GM19099 (cell line): ENCODE measurements around the gene PKP4.

Source experiments
- POLR2A ChIP-seq: IDR thresholded peaks from 3 replicates; pipeline ENCODE4 v1.6.1; 2011; ENCODE audit warnings: low read depth; ENCODE audit not compliant: insufficient read length; ENCODE audit errors: extremely low read depth

PKP4 gene

DNA sequence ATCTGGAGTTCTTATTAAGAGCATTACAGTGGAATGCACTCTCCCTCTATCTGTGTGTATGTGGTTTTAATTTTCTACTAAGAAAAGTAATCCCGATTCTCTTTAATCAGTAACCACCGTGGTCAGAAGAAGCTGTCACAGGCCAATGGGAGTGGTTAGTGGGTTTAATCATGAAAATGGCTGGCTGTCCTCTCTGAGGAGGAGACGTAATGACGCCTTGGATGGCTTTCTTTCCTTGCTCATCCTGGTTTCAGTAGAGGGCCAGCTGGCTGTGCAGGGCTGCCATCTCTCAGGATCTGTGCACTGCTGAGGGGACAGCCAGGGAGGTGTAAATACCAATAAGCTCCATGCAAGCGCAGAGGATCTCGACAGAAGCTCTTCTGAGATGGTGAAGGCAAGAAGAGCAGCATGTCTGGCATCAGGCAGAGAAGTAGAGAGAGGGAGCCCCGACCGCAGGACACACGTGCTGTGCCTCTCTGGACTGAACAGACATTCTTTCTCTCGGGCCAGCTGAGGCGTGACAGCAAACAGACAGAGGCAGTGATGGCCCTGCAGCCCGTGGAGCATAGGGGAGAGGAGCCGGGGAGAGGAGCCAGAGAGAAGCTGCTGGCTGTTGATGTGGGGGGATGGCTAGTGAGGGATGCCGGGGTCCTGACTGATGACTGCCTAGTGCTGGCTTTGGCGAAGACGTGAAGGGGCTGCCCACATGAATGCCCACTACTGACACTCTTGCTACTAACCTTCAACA lies 273.3 kb downstream of the PKP4 start:
- TF ChIP-seq POLR2A, result no peak

DNA sequence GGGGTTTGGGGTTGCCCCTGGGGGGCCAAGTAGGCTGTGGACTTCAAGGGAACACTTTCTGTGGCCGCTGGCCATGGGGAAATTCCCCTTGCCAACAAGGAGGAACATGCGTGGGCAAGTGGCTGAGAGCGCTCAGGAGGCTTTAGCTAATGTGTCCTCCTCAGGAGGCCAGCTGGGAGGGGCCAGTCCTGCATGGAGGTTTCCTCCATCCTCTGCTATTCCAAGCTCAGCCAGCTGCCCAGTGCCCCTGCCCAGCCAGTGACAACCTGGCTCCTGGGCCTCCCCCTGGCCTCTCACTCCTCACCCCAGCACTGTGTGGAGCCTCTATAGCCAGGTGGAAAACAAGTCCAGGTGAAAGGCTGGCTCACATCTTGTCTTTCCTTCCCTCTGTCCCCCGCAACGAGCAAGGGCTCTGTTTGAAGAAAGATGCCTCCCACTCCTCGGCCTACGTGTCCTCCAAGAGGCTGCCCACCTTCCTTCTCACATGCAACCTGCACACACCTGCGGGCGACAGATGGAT lies 273.9 kb downstream of the PKP4 start:
- TF ChIP-seq POLR2A, result no peak

DNA sequence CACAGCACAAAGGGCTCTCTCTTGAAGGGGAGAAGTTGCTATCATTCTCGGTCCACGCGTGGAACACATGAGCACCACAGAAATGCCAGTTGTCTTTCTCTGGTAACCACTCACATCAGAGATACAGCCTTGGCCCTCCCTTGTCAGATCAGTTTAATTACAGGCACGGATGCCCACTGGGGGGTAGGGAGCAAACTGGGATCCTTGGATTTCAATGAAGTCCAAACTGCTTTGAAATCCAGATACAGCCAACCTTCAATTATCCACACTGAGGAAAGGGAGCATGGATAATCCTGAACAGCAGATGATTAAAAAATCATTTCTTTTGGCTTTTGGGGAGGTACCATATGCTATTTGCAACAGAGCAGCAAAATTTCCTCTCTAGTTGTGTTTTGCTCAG lies 274.6 kb downstream of the PKP4 start:
- no peak for TF ChIP-seq POLR2A
